Measurements from ENCODE around the gene ENDOU. TPM values are rescaled to one million over a fixed set of nuclear protein-coding genes. Genes with fewer than 3 reads are reported as not detected.

ENDOU gene
- total RNA-seq, 5 donors from 2014 or later (not counting 1 experiment from before 2014, with no cell fraction given): not detected

DNA sequence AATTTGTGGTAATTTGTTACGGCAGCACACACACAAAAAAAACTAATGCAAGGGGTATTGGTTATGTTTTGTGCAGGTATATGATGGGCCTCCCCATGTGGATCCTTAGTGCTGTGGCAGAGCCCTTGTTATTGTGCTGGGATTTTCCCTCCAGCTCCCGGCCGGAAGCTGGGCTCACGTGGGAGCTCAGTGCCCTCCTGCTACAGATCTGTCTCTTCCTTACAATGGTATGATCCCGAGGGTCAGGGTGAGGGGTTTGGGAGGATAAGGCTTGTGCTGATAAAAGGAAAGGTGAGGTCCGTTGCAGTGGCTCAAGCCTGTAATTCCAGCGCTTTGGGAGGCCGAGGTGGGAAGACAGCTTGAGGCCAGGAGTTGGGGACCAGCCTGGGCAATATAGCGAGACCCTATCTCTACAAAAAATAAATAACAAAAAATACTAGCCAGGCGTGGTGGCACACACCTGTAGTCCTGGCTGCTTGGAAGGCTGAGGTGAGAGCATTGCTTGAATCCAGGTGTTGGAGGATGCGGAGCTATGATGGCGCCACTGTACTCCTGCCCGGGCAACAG, 46.9 kb upstream of the ENDOU start:
- POLR2A ChIA-PET: no interaction called here
- no peaks in the 10 kb centered on the region for H3K36me3 ChIP-seq (ENCODE audit: control insufficient read depth in 2 of 2, extremely low read depth in 1 of 2, insufficient read depth in 1 of 2, low read length in 1 of 2)

DNA sequence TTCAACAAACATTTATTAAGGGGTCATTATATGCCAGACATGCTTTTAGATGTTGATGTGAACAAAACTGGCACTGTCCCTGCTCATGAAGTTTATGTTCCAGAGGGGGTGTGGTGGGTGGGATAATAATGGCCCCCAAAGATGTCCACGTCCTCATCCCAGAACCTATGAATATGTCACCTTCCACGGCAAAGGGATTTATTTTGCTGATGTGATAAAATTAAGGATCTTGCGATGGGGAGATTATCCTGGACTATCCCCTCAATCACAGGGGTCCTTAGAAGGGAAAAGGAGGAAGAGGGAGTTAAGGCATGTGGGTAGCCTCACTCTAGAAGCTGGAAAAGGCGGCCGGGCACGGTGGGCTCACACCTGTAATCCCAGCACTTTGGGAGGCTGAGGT, 46.0 kb upstream of the ENDOU start:
- Mint-ChIP-seq H3K27me3 (no peaks in the 10 kb centered on the region), H3K4me3 (peak overlapping the region in 1 of 3 donors; percentile 88), H3K4me1 (peaks cover 17 to 32% (median 30%) of the 10 kb centered on the region in 3 donors), H3K27ac (no peak overlapping the region), H3K9me3 (no peaks in the 10 kb centered on the region), H3K36me3 (no peaks in the 10 kb centered on the region)
- DNase-seq: no peak
- no CpG with 5 or more reads among the region's 6 CpGs for WGBS (ENCODE audit: insufficient coverage)
- H3K4me3 ChIP-seq (ENCODE audit: control insufficient read depth in 1 of 2, extremely low read depth in 1 of 2, low read length in 1 of 2): no peak overlapping the region
- no peak overlapping the region for H3K27ac ChIP-seq (ENCODE audit: low read length)
- no peaks in the 10 kb centered on the region for H3K36me3 ChIP-seq (ENCODE audit: control insufficient read depth in 2 of 2, extremely low read depth in 1 of 2, insufficient read depth in 1 of 2, low read length in 1 of 2)
- peaks cover 5 to 31% of the 10 kb centered on the region in 2 experiments for H3K4me1 ChIP-seq (ENCODE audit: control insufficient read depth in 1 of 2, extremely low read depth in 1 of 2, insufficient read depth in 2 of 2, low read length in 2 of 2)
- ChIA-PET POLR2A (interaction anchor here in 1 of 2 donors (0.6 kb wide), 1 partner anchor 28 kb away, joined by 3 read pairs; no protein-coding TSS in a partner anchor), CTCF (interaction anchor here (6.3 kb wide), 2 partner anchors 29 kb away, joined by 69 to 95 read pairs; no protein-coding TSS in a partner anchor)
- peaks cover 0 to 8% of the 10 kb centered on the region in 2 experiments for H3K27me3 ChIP-seq (replicated peaks in 1 of 2; ENCODE audit: control insufficient read depth in 2 of 2, extremely low read depth in 1 of 2, insufficient read depth in 2 of 2, low read length in 1 of 2)
- no peaks in the 10 kb centered on the region for H3K9me3 ChIP-seq
- no peak for ATAC-seq (replicated peaks in 1 of 4)

More for the DNA sequence above, 46.9 kb upstream of the ENDOU start:
- Mint-ChIP-seq H3K36me3 (no peaks in the 10 kb centered on the region), H3K27me3 (no peaks in the 10 kb centered on the region), H3K4me1 (peaks cover 17 to 26% (median 22%) of the 10 kb centered on the region in 3 donors), H3K4me3 (peak overlapping the region; percentile 76 to 88 (median 79)), H3K27ac (peak overlapping the region; percentile 11 to 78), H3K9me3 (no peaks in the 10 kb centered on the region)
- 81% methylated on average over 3 of the region's 13 CpGs for WGBS (ENCODE audit: insufficient coverage)
- Histone ChIP-seq H3K27me3 (replicated peaks in 1 of 2; ENCODE audit: control insufficient read depth in 2 of 2, extremely low read depth in 1 of 2, insufficient read depth in 2 of 2, low read length in 1 of 2) (peaks cover 0 to 8% of the 10 kb centered on the region in 2 experiments), H3K4me3 (ENCODE audit: control insufficient read depth in 1 of 2, extremely low read depth in 1 of 2, low read length in 1 of 2) (no peak overlapping the region), H3K4me1 (ENCODE audit: control insufficient read depth in 1 of 2, extremely low read depth in 1 of 2, insufficient read depth in 2 of 2, low read length in 2 of 2) (peaks cover 5 to 22% of the 10 kb centered on the region in 2 experiments), H3K9me3 (no peaks in the 10 kb centered on the region), H3K27ac (ENCODE audit: low read length) (no peak overlapping the region)
- DNase-seq: no peak
- CTCF ChIA-PET: interaction anchor here (0.5 to 1.7 kb wide), 6 partner anchors 28 to 974 kb away, joined by 3 to 7 read pairs (median 4); partner anchors contain the start of gene RPAP3 (in 1 of the 2)
- ATAC-seq (replicated peaks in 1 of 4): no peak

DNA sequence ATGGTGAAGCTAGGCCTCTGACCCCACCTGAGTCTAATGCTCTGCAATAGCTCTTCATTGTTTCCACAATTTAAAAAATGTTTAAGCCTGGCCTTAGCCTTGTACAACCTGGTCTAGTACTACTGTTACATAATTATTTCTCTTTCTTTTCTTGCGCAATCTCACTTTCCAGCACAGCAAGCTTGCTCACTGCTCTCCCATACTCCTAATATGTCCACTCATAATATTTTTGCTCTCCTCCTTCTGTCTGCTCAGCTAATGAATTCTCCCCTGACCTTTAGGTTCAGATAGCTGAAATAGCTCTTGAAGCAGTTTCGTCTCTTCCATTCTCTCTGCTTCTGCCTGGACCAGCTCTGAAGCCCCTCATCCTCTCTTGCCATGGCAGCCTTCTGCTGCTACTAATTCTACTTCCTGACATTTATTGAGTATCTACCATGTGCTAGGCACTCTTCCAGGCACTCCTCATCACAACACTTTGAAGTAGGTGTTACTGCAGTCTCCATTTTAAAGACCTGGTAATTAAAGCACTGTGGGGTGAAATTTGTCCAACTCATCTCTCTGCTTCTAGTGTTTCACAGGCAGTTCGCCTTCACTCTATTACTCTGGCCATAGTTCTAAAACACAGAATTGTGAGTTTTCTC, 44.9 kb upstream of the ENDOU start:
- Mint-ChIP-seq H3K27me3 (no peaks in the 10 kb centered on the region), H3K9me3 (no peaks in the 10 kb centered on the region), H3K27ac (no peak overlapping the region), H3K4me3 (no peak overlapping the region), H3K4me1 (peaks cover 17 to 35% (median 30%) of the 10 kb centered on the region in 3 donors), H3K36me3 (no peaks in the 10 kb centered on the region)
- peaks cover 5 to 35% of the 10 kb centered on the region in 2 experiments for H3K4me1 ChIP-seq (ENCODE audit: control insufficient read depth in 1 of 2, extremely low read depth in 1 of 2, insufficient read depth in 2 of 2, low read length in 2 of 2)
- no peak overlapping the region for H3K4me3 ChIP-seq (ENCODE audit: control insufficient read depth in 1 of 2, extremely low read depth in 1 of 2, low read length in 1 of 2)
- no peak overlapping the region for H3K27ac ChIP-seq (ENCODE audit: low read length)
- peaks cover 0 to 8% of the 10 kb centered on the region in 2 experiments for H3K27me3 ChIP-seq (replicated peaks in 1 of 2; ENCODE audit: control insufficient read depth in 2 of 2, extremely low read depth in 1 of 2, insufficient read depth in 2 of 2, low read length in 1 of 2)
- ChIA-PET CTCF (interaction anchor here (1.0 to 6.3 kb wide), 7 partner anchors 12 to 69 kb away, joined by 3 to 95 read pairs (median 4); partner anchors contain the start of genes RAPGEF3 (in 1 of the 2) and RPAP3 (in 1 of the 2)), POLR2A (no interaction called here)
- ATAC-seq (replicated peaks in 1 of 4) (no peak), DNase-seq (no peak)
- WGBS (ENCODE audit: insufficient coverage): 100% methylated on average over 3 of the region's 3 CpGs
- no peaks in the 10 kb centered on the region for H3K9me3 ChIP-seq
- no peaks in the 10 kb centered on the region for H3K36me3 ChIP-seq (ENCODE audit: control insufficient read depth in 2 of 2, extremely low read depth in 1 of 2, insufficient read depth in 1 of 2, low read length in 1 of 2)

DNA sequence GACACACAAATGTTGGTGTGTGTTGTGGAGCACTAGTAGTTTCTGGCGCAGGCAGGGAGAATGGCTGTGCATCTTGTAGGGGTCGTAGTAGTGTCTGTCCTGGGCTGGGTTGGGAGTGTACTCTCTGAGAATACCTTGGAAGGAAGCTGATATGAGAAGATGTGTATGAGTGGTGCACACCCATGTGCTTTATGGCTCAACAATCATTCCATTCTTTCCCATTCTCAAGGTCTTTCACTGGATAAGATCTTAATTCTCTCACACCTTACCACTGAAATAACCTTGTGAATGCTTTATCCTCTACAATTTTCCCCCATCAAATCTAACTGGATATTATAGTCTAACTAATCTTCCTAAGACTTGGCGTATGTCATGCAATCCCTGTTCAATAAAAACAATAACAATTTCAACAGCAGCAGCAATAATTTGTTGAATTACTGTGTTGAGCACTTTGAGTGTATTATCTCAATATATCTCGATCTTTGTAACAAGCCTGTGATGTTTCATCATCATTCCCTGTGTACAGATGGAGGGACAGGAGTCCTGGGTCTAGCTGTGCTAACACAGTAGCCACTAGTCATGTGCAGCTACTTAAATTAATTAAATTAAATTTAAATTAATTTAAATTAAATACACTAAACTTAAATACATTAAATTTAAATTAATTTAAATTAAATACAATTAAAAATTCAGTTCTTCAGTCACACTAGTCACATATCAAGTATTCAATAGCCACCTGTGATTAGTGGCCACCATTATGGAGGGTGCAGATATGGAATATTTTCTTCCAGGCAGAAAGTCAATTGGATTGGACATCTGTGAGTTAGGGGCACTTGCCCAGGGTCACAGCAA, 44.2 kb upstream of the ENDOU start:
- Mint-ChIP-seq H3K27ac (no peak overlapping the region), H3K36me3 (no peaks in the 10 kb centered on the region), H3K4me1 (peaks cover 16 to 32% (median 26%) of the 10 kb centered on the region in 3 donors), H3K4me3 (no peak overlapping the region), H3K27me3 (no peaks in the 10 kb centered on the region), H3K9me3 (no peaks in the 10 kb centered on the region)
- ChIA-PET POLR2A (no interaction called here), CTCF (interaction anchor here (0.8 to 6.3 kb wide), 10 partner anchors 11 to 69 kb away, joined by 3 to 95 read pairs (median 5); partner anchors contain the start of genes RAPGEF3 (in 2 of the 2) and RPAP3 (in 1 of the 2))
- DNase-seq (no peak), ATAC-seq (replicated peaks in 1 of 4) (no peak)
- Histone ChIP-seq H3K4me3 (ENCODE audit: control insufficient read depth in 1 of 2, extremely low read depth in 1 of 2, low read length in 1 of 2) (no peak overlapping the region), H3K36me3 (ENCODE audit: control insufficient read depth in 2 of 2, extremely low read depth in 1 of 2, insufficient read depth in 1 of 2, low read length in 1 of 2) (no peaks in the 10 kb centered on the region), H3K27ac (ENCODE audit: low read length) (no peak overlapping the region), H3K4me1 (ENCODE audit: control insufficient read depth in 1 of 2, extremely low read depth in 1 of 2, insufficient read depth in 2 of 2, low read length in 2 of 2) (peaks cover 5 to 28% of the 10 kb centered on the region in 2 experiments), H3K27me3 (replicated peaks in 1 of 2; ENCODE audit: control insufficient read depth in 2 of 2, extremely low read depth in 1 of 2, insufficient read depth in 2 of 2, low read length in 1 of 2) (peaks cover 0 to 8% of the 10 kb centered on the region in 2 experiments), H3K9me3 (no peaks in the 10 kb centered on the region)
- WGBS (ENCODE audit: insufficient coverage): 100% methylated on average over 1 of the region's 4 CpGs

DNA sequence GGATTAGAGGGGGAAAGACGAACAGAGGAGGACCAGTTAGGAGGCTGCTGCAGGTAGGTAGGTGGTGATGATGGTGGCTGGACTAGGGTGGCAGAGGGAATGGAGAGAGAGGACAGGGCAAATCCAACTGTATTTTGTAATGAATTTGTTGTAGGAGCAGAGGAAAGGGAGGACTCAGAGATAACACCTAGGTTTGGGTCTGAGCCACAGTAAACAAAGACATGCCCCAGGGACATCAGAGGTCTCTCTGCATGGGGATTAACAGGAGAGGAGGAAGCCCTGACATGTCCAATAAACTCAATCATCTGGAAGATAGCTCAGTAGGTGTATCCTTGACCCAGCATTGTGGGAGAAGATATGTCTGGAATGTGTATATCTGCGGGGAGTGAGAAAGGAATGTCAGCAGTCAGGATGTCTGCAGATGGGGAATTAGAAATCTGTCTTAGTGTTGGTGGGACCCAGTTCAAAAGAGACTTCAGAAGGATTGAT, 43.1 kb upstream of the ENDOU start:
- Mint-ChIP-seq H3K27me3 (no peaks in the 10 kb centered on the region), H3K27ac (no peak overlapping the region), H3K9me3 (no peaks in the 10 kb centered on the region), H3K4me3 (no peak overlapping the region), H3K36me3 (no peaks in the 10 kb centered on the region), H3K4me1 (peaks cover 7 to 22% (median 16%) of the 10 kb centered on the region in 3 donors)
- ATAC-seq (replicated peaks in 1 of 4) (no peak), DNase-seq (no peak)
- Histone ChIP-seq H3K9me3 (no peaks in the 10 kb centered on the region), H3K27me3 (replicated peaks in 1 of 2; ENCODE audit: control insufficient read depth in 2 of 2, extremely low read depth in 1 of 2, insufficient read depth in 2 of 2, low read length in 1 of 2) (peaks cover 0 to 16% of the 10 kb centered on the region in 2 experiments), H3K4me3 (ENCODE audit: control insufficient read depth in 1 of 2, extremely low read depth in 1 of 2, low read length in 1 of 2) (no peak overlapping the region), H3K36me3 (ENCODE audit: control insufficient read depth in 2 of 2, extremely low read depth in 1 of 2, insufficient read depth in 1 of 2, low read length in 1 of 2) (no peaks in the 10 kb centered on the region), H3K27ac (ENCODE audit: low read length) (no peak overlapping the region), H3K4me1 (ENCODE audit: control insufficient read depth in 1 of 2, extremely low read depth in 1 of 2, insufficient read depth in 2 of 2, low read length in 2 of 2) (peaks cover 0 to 21% of the 10 kb centered on the region in 2 experiments)
- WGBS (ENCODE audit: insufficient coverage): 88% methylated on average over 2 of the region's 2 CpGs
- ChIA-PET CTCF (interaction anchor here (1.5 to 6.3 kb wide), 7 partner anchors 10 to 115 kb away, joined by 4 to 95 read pairs (median 10); partner anchors contain the start of gene RAPGEF3 (in 2 of the 2)), POLR2A (no interaction called here)

Data from T-cell (primary cell).